ENCODE results near the gene TJP2. TPM values are rescaled to one million over a fixed set of nuclear protein-coding genes. Genes with fewer than 3 reads are reported as not detected.

Gene TJP2
- total and polyA plus RNA-seq, 2 of the 4 experiments (the other 2 are of a cell fraction), result 38.3 to 49.3 TPM

- no peak overlapping the region for H3K56ac ChIP-seq (ENCODE audit: extremely low read depth, insufficient read depth, low read length)
- no peak overlapping the region for H2AK5ac ChIP-seq (ENCODE audit: low read depth, low read length)
- no peak overlapping the region for H3K4me2 ChIP-seq (ENCODE audit: low read depth, low read length)
- no peak overlapping the region for H3K27ac ChIP-seq (ENCODE audit: insufficient read depth, low read length)
- H4K91ac ChIP-seq (ENCODE audit: insufficient read depth, low read depth, low read length), result no peak overlapping the region
- POLR2A ChIA-PET (ENCODE audit: unreplicated experiment), result no interaction called here
- ATAC-seq (ENCODE audit: low read depth) (no peak), DNase-seq (no peak)
- H3K4ac ChIP-seq (ENCODE audit: low read depth, low read length), result no peak overlapping the region
- no peak overlapping the region for H4K5ac ChIP-seq (ENCODE audit: low read depth, low read length)
- dilution Hi-C loops (cut with HindIII; ENCODE audit: low sequenced_read_pairs, unreplicated experiment) (no loop called here), intact Hi-C loops (cut with micrococcal nuclease) (no loop called here), in situ Hi-C loops (cut with MboI; ENCODE audit: low sequenced_read_pairs) (no loop called here)
- H3K27me3 ChIP-seq (ENCODE audit: control insufficient read depth, insufficient read depth, low read length), result no peaks in the 10 kb centered on the region
- peaks cover 12% of the 10 kb centered on the region; the same call in 1 of the 2 replicates for H4K20me1 ChIP-seq (ENCODE audit: insufficient read depth, low read length)
- H2BK120ac ChIP-seq (ENCODE audit: low read depth, low read length), result no peak overlapping the region
- H3K23ac ChIP-seq (ENCODE audit: low read depth, low read length), result no peak overlapping the region
- peaks cover 32 to 56% of the 10 kb centered on the region in 2 experiments for H3K79me1 ChIP-seq (ENCODE audit: low read depth in 1 of 2, low read length in 2 of 2)
- TF ChIP-seq NFE2L2 (IDR thresholded peaks at IDR 0.05; ENCODE audit: low read depth, low read length) (no peak), MAZ (IDR thresholded peaks at IDR 0.05; ENCODE audit: borderline replicate concordance, low read depth, low read length) (no peak), RFX5 (IDR thresholded peaks at IDR 0.05; ENCODE audit: low read depth, low read length) (no peak), CEBPB (IDR thresholded peaks at IDR 0.05; ENCODE audit: low read depth, low read length) (no peak), SMC3 (IDR thresholded peaks at IDR 0.05; ENCODE audit: low read depth, low read length) (no peak), POLR2A (IDR thresholded peaks at IDR 0.05; ENCODE audit: low read depth, low read length) (no peak), MXI1 (IDR thresholded peaks at IDR 0.05; ENCODE audit: borderline replicate concordance, low read depth, low read length) (no peak)
- TF ChIP-seq, protein P1, sequence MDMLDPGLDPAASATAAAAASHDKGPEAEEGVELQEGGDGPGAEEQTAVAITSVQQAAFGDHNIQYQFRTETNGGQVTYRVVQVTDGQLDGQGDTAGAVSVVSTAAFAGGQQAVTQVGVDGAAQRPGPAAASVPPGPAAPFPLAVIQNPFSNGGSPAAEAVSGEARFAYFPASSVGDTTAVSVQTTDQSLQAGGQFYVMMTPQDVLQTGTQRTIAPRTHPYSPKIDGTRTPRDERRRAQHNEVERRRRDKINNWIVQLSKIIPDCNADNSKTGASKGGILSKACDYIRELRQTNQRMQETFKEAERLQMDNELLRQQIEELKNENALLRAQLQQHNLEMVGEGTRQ (IDR thresholded peaks at IDR 0.05; ENCODE audit: low read depth, low read length), result no peak
- BruUV-seq (replicated peaks), result no TSS peak
- no peaks in the 10 kb centered on the region for H3K9me3 ChIP-seq (ENCODE audit: control insufficient read depth, insufficient read depth, low read length)
- no peak overlapping the region for H2AFZ ChIP-seq (replicated peaks; ENCODE audit: low read length, poor library complexity)
- no peak overlapping the region for H3K9ac ChIP-seq (ENCODE audit: low read depth, low read length)
- H3K4me1 ChIP-seq (ENCODE audit: control insufficient read depth, insufficient read depth, low read length), result peaks cover 9% of the 10 kb centered on the region
- no peak overlapping the region for H3K4me3 ChIP-seq (ENCODE audit: insufficient read depth, low read depth, low read length)
- H2AK9ac ChIP-seq (replicated peaks; ENCODE audit: low read depth, low read length, poor library complexity), result no peak overlapping the region
- CTCF ChIA-PET, result interaction anchor here (0.7 to 2.4 kb wide), 2 partner anchors 8 to 16 kb away, joined by 5 to 10 read pairs; no protein-coding TSS in a partner anchor
- H3K36me3 ChIP-seq (ENCODE audit: control insufficient read depth, insufficient read depth, low read length), result no peaks in the 10 kb centered on the region
- no peak overlapping the region for H3K14ac ChIP-seq (replicated peaks; ENCODE audit: low read depth, low read length)
- H2BK20ac ChIP-seq (ENCODE audit: low read depth, low read length), result no peak overlapping the region
- WGBS, 2 experiments (ENCODE audit: extremely low coverage in 2 of 2, insufficient read length in 1 of 2), result 74% methylated on average over 5 of the region's 6 CpGs; no CpG with 5 or more reads in 1 of the 2 experiments
- H3K18ac ChIP-seq (ENCODE audit: low read depth, low read length), result no peak overlapping the region
- H2BK15ac ChIP-seq (ENCODE audit: low read depth, low read length), result no peak overlapping the region
- H4K8ac ChIP-seq (ENCODE audit: low read depth in 2 of 2, low read length in 2 of 2), result no peak overlapping the region
- H3K9me1 ChIP-seq (ENCODE audit: insufficient read depth, low read length), result peaks cover 17% of the 10 kb centered on the region
- no peak overlapping the region for H2BK5ac ChIP-seq (ENCODE audit: low read depth, low read length, poor library complexity, severe bottlenecking)
Observed at GRCh38 chr9:69207503-69207902, 33.4 kb downstream of the TJP2 start.
